ENCODE results near the gene LIMK1.

GRCh38 chr7:74155810-74156395 is 72.3 kb downstream of the LIMK1 start:
- TF ChIP-seq, protein P1, sequence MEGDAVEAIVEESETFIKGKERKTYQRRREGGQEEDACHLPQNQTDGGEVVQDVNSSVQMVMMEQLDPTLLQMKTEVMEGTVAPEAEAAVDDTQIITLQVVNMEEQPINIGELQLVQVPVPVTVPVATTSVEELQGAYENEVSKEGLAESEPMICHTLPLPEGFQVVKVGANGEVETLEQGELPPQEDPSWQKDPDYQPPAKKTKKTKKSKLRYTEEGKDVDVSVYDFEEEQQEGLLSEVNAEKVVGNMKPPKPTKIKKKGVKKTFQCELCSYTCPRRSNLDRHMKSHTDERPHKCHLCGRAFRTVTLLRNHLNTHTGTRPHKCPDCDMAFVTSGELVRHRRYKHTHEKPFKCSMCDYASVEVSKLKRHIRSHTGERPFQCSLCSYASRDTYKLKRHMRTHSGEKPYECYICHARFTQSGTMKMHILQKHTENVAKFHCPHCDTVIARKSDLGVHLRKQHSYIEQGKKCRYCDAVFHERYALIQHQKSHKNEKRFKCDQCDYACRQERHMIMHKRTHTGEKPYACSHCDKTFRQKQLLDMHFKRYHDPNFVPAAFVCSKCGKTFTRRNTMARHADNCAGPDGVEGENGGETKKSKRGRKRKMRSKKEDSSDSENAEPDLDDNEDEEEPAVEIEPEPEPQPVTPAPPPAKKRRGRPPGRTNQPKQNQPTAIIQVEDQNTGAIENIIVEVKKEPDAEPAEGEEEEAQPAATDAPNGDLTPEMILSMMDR (conservative IDR thresholded peaks at IDR 0.05), result no peak
- TF ChIP-seq ZFX (IDR thresholded peaks at IDR 0.05), result no peak
